Activated CD8-positive, alpha-beta memory T cell treated with anti-CD3 and anti-CD28 coated beads, Interleukin-2, amount 50 U/mL, for 1 hour (primary cell): Measurements from ENCODE around the gene QPCTL.
"Not testable (repeated sequence)": the region's sequence is repeated elsewhere in the genome, so short reads cannot be mapped to it uniquely, and the experiment has no call there.

Source experiments
- DNase-seq: peaks from one replicate; pipeline ENCODE4 v3.0.0-alpha.2; 2020; ENCODE audit errors: extremely low read depth

QPCTL gene

GRCh38 chr19:45717131-45717982 is 24.9 kb downstream of the QPCTL start:
- DNase-seq = peak; percentile 95

- no peak for DNase-seq
These were observed 25.7 kb downstream of the QPCTL start for GRCh38 chr19:45717983-45718650.

- DNase-seq = not testable (repeated sequence)
These were observed 27.6 kb downstream of the QPCTL start for GRCh38 chr19:45720065-45720464.

- not testable (repeated sequence) for DNase-seq
These were observed 36.2 kb downstream of the QPCTL start for GRCh38 chr19:45728683-45729082.

GRCh38 chr19:45729800-45730290 is 37.4 kb downstream of the QPCTL start:
- DNase-seq = no peak

- DNase-seq = peak; percentile 80
These were observed 38.2 kb downstream of the QPCTL start, which contains the start of gene FBXO46 for GRCh38 chr19:45730368-45731288. TSS of gene FBXO46 (minus strand) at chr19:45730896. CDS start at chr19:45713495, 17,401 bp downstream.

- DNase-seq = no peak
These were observed 40.8 kb downstream of the QPCTL start, which contains the start of gene MEIOSIN for GRCh38 chr19:45733160-45733810. TSS of gene MEIOSIN (plus strand) at chr19:45733439. CDS start at chr19:45735377, 1,938 bp downstream.

GRCh38 chr19:45739498-45740439 is 47.3 kb downstream of the QPCTL start:
- DNase-seq = no peak

- DNase-seq = no peak
These were observed 50.5 kb downstream of the QPCTL start for GRCh38 chr19:45742969-45743368.

GRCh38 chr19:45745606-45746005 is 53.1 kb downstream of the QPCTL start:
- no peak for DNase-seq

GRCh38 chr19:45746866-45747265 is 54.4 kb downstream of the QPCTL start:
- DNase-seq = no peak

- no peak for DNase-seq
These were observed 55.0 kb downstream of the QPCTL start for GRCh38 chr19:45747513-45747912.

GRCh38 chr19:45751483-45751882 is 59.0 kb downstream of the QPCTL start:
- DNase-seq = not testable (repeated sequence)

GRCh38 chr19:45752639-45753038 is 60.2 kb downstream of the QPCTL start:
- DNase-seq = no peak

GRCh38 chr19:45753548-45753947 is 61.1 kb downstream of the QPCTL start:
- DNase-seq = no peak
